T-cell (primary cell): Measurements from ENCODE around the gene ALDH4A1. TPM values are rescaled to one million over a fixed set of nuclear protein-coding genes. Genes with fewer than 3 reads are reported as not detected.

Experiments
- ATAC-seq, 4 experiments: fragments of 200-7000 bp in 3 of 4; fragments of 150-1000 bp in 1 of 4; cut with Tn5 transposase; replicated peaks in 1 of 4; 1 replicate in 3 of 4; 2 replicates in 1 of 4; pipeline ENCODE4 v1.10.0; 2021; ENCODE audit warnings: moderate library complexity in 3 of 4, mild to moderate bottlenecking in 2 of 4, moderate number of reproducible peaks in 1 of 4
- CTCF ChIA-PET, 2 donors: fragments of 300-600 bp; sonication (Branson Sonifier 250); formaldehyde crosslinking; loops; one replicate each; lab custom pipeline; 2022; ENCODE audit warnings: antibody characterized with exemption in 2 of 2; lab: Charles Lee
- POLR2A ChIA-PET, 2 donors: fragments of 300-600 bp; sonication (Branson Sonifier 250); formaldehyde crosslinking; loops; one replicate each; lab custom pipeline; 2022; ENCODE audit warnings: antibody characterized with exemption in 2 of 2; lab: Charles Lee
- DNase-seq, 35 experiments: peaks; one replicate each; pipeline versions ENCODE4 v3.0.0 to v3.0.0-alpha.2; 2013 to 2023
- H3K27ac ChIP-seq: one replicate; pipeline ENCODE4 v1.5.1; 2013; ENCODE audit warnings: low read length
- H3K27me3 ChIP-seq, 2 experiments: replicated peaks in 1 of 2; 1 replicate in 1 of 2; 2 replicates in 1 of 2; pipeline versions ENCODE4 v1.6.1 to v1.7.0; 2013; ENCODE audit warnings: low read length in 1 of 2, mixed read lengths in 1 of 2; ENCODE audit not compliant: control insufficient read depth in 2 of 2, insufficient read depth in 2 of 2; ENCODE audit errors: extremely low read depth in 1 of 2
- H3K36me3 ChIP-seq, 2 donors: 1 replicate in 1 of 2; 2 replicates in 1 of 2; pipeline versions ENCODE4 v1.6.1 to v1.7.0; 2013; ENCODE audit warnings: low read length in 1 of 2; ENCODE audit not compliant: control insufficient read depth in 2 of 2, insufficient read depth in 1 of 2; ENCODE audit errors: extremely low read depth in 1 of 2
- H3K4me1 ChIP-seq, 2 experiments: 1 replicate in 1 of 2; 2 replicates in 1 of 2; pipeline versions ENCODE4 v1.6.1 to v1.7.0; 2013; ENCODE audit warnings: low read length in 2 of 2, mixed read lengths in 1 of 2; ENCODE audit not compliant: insufficient read depth in 2 of 2, control insufficient read depth in 1 of 2; ENCODE audit errors: extremely low read depth in 1 of 2
- H3K4me3 ChIP-seq, 2 donors: 1 replicate in 1 of 2; 2 replicates in 1 of 2; pipeline versions ENCODE4 v1.5.1 to v1.7.0; 2013; ENCODE audit warnings: mild to moderate bottlenecking in 2 of 2, low read length in 1 of 2, moderate library complexity in 1 of 2; ENCODE audit not compliant: control insufficient read depth in 1 of 2; ENCODE audit errors: extremely low read depth in 1 of 2
- H3K9me3 ChIP-seq: 2 replicates; pipeline ENCODE4 v1.7.0; 2013
- H3K27ac Mint-ChIP-seq, 2 donors: one replicate each; pipeline ENCODE4 v1.8.0; 2020 to 2021; ENCODE audit warnings: mild to moderate bottlenecking in 2 of 2, mixed read lengths in 2 of 2
- H3K27me3 Mint-ChIP-seq, 2 donors: one replicate each; pipeline ENCODE4 v1.8.0; 2021 to 2022; ENCODE audit warnings: mixed read lengths in 2 of 2
- H3K36me3 Mint-ChIP-seq: one replicate; pipeline ENCODE4 v1.8.0; 2021; ENCODE audit warnings: mixed read lengths
- H3K4me1 Mint-ChIP-seq, 3 donors: one replicate each; pipeline ENCODE4 v1.8.0; 2020 to 2022; ENCODE audit warnings: mixed read lengths in 3 of 3, mild to moderate bottlenecking in 1 of 3
- H3K4me3 Mint-ChIP-seq, 3 donors: one replicate each; pipeline ENCODE4 v1.8.0; 2020 to 2022; ENCODE audit warnings: mild to moderate bottlenecking in 3 of 3, mixed read lengths in 3 of 3, moderate library complexity in 3 of 3
- H3K9me3 Mint-ChIP-seq, 3 donors: one replicate each; pipeline ENCODE4 v1.8.0; 2020 to 2022; ENCODE audit warnings: mixed read lengths in 3 of 3
- WGBS: methylation state at CpG from one replicate; pipeline ENCODE4 v1.1.5; 2013; ENCODE audit warnings: missing lambda C conversion rate; ENCODE audit not compliant: insufficient coverage; 5-methylcytosine and 5-hydroxymethylcytosine counted together
- total RNA-seq, 35 experiments: library from RNA in 6 of 35; stranded (reverse) in 6 of 35; fragments of 120-200 nt in 1 of 35; gene quantifications; one replicate each; pipeline versions ENCODE4 v1.2.1 to v1.2.4 and lab custom pipeline; 2013 to 2026

The ALDH4A1 gene
- total RNA-seq, 5 donors from 2014 or later (not counting 1 experiment from before 2014, with no cell fraction given), result 0.85 to 2.8 (median 2.2) TPM

GRCh38 chr1:18917071-18917799 is 14.9 kb upstream of the ALDH4A1 start:
- no peaks in the 10 kb centered on the region for H3K27me3 Mint-ChIP-seq
- POLR2A ChIA-PET, result interaction anchor here in 1 of 2 donors (0.5 kb wide), 1 partner anchor 15 kb away, joined by 3 read pairs; the partner anchor contains the start of gene ALDH4A1
- H3K27ac Mint-ChIP-seq, result no peak overlapping the region

GRCh38 chr1:18915341-18915740 is 13.0 kb upstream of the ALDH4A1 start:
- DNase-seq (no peak), ATAC-seq (no peak)
- Histone ChIP-seq H3K9me3 (no peaks in the 10 kb centered on the region), H3K27me3 (no peaks in the 10 kb centered on the region), H3K4me1 (peaks cover 0 to 9% of the 10 kb centered on the region in 2 experiments), H3K36me3 (peaks cover under 1 to 84% of the 10 kb centered on the region in 2 donors), H3K4me3 (no peak overlapping the region), H3K27ac (no peak overlapping the region)
- POLR2A ChIA-PET, result no interaction called here
- H3K36me3 Mint-ChIP-seq, result peaks cover 25% of the 10 kb centered on the region
- peak overlapping the region in 1 of 2 donors; percentile 55 for H3K27ac Mint-ChIP-seq
- 91% methylated on average over 7 of the region's 7 CpGs for WGBS
- H3K27me3 Mint-ChIP-seq, result no peaks in the 10 kb centered on the region
- H3K4me3 Mint-ChIP-seq, result no peak overlapping the region
- no peaks in the 10 kb centered on the region for H3K9me3 Mint-ChIP-seq
- CTCF ChIA-PET, result interaction anchor here (0.7 to 2.8 kb wide), 2 partner anchors 36 to 42 kb away, joined by 5 to 9 read pairs; no protein-coding TSS in a partner anchor
- H3K4me1 Mint-ChIP-seq, result peaks cover 12 to 20% (median 13%) of the 10 kb centered on the region in 3 donors

More at GRCh38 chr1:18917071-18917799, 14.9 kb upstream of the ALDH4A1 start:
- WGBS, result 94% methylated on average over 28 of the region's 30 CpGs
- Histone ChIP-seq H3K4me1 (peaks cover 0 to 21% of the 10 kb centered on the region in 2 experiments), H3K27me3 (no peaks in the 10 kb centered on the region), H3K36me3 (peaks cover 0 to 75% of the 10 kb centered on the region in 2 donors), H3K4me3 (no peak overlapping the region), H3K9me3 (no peaks in the 10 kb centered on the region), H3K27ac (no peak overlapping the region)
- H3K4me1 Mint-ChIP-seq, result peaks cover 12 to 29% (median 23%) of the 10 kb centered on the region in 3 donors
- no peaks in the 10 kb centered on the region for H3K9me3 Mint-ChIP-seq
- no peak for ATAC-seq
- no peak overlapping the region for H3K4me3 Mint-ChIP-seq
- peaks cover 16% of the 10 kb centered on the region for H3K36me3 Mint-ChIP-seq
- CTCF ChIA-PET, result no interaction called here
- DNase-seq, result no peak

GRCh38 chr1:18913065-18913835 is 10.9 kb upstream of the ALDH4A1 start:
- Histone ChIP-seq H3K36me3 (peaks cover 15 to 83% of the 10 kb centered on the region in 2 donors), H3K27me3 (no peaks in the 10 kb centered on the region), H3K9me3 (no peaks in the 10 kb centered on the region), H3K4me1 (peaks cover 0 to 9% of the 10 kb centered on the region in 2 experiments), H3K4me3 (no peak overlapping the region), H3K27ac (peak overlapping the region; percentile 4)
- ChIA-PET POLR2A (no interaction called here), CTCF (interaction anchor here (0.6 to 2.2 kb wide), 14 partner anchors 10 to 331 kb away, joined by 3 to 19 read pairs (median 4); partner anchors contain the start of genes ALDH4A1 (in 1 of the 2) and IFFO2 (in 1 of the 2))
- no peak overlapping the region for H3K4me3 Mint-ChIP-seq
- H3K4me1 Mint-ChIP-seq, result peaks cover 12 to 20% (median 13%) of the 10 kb centered on the region in 3 donors
- H3K9me3 Mint-ChIP-seq, result no peaks in the 10 kb centered on the region
- peak overlapping the region; percentile 67 to 73 for H3K27ac Mint-ChIP-seq
- DNase-seq, result peak; percentile 31 to 80 (median 63)
- WGBS, result 73% methylated on average over 9 of the region's 22 CpGs
- peak; percentile 73 to 89 (median 80) for ATAC-seq
- H3K36me3 Mint-ChIP-seq, result peaks cover 31% of the 10 kb centered on the region
- H3K27me3 Mint-ChIP-seq, result no peaks in the 10 kb centered on the region

DNA sequence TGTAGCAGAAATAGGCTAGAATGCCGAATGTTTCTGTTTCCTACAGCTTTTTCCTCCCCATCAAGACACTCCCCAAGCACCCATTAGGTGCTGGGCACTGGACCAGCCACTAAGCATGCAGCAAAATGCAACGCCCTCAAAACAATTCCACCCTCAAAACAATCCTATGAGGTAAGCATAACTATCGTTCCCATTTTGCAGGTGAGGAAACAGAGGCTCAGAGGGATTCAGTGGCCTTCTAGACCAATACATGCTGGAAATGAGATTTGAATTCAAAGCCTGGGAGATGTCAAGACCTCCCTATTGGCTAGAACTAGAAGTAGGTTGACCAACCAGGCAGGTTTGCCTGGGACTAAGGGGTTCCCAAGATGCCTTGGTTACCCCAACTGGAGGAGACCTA is 10.2 kb upstream of the ALDH4A1 start:
- WGBS, result 100% methylated on average over 1 of the region's 3 CpGs
- H3K4me1 Mint-ChIP-seq, result peaks cover 12 to 26% (median 15%) of the 10 kb centered on the region in 3 donors
- POLR2A ChIA-PET, result no interaction called here
- CTCF ChIA-PET, result interaction anchor here (0.5 to 2.2 kb wide), 17 partner anchors 10 to 222 kb away, joined by 3 to 19 read pairs (median 4); partner anchors contain the start of genes ALDH4A1 (in 1 of the 2) and IFFO2 (in 1 of the 2)
- H3K27me3 Mint-ChIP-seq, result no peaks in the 10 kb centered on the region
- no peaks in the 10 kb centered on the region for H3K9me3 Mint-ChIP-seq
- Histone ChIP-seq H3K4me1 (peaks cover 0 to 9% of the 10 kb centered on the region in 2 experiments), H3K36me3 (peaks cover 21 to 83% of the 10 kb centered on the region in 2 donors), H3K27ac (peak overlapping the region; percentile 4), H3K27me3 (no peaks in the 10 kb centered on the region), H3K4me3 (no peak overlapping the region), H3K9me3 (no peaks in the 10 kb centered on the region)
- peaks cover 35% of the 10 kb centered on the region for H3K36me3 Mint-ChIP-seq
- no peak overlapping the region for H3K4me3 Mint-ChIP-seq
- ATAC-seq (no peak), DNase-seq (no peak)
- peak overlapping the region in 1 of 2 donors; percentile 43 for H3K27ac Mint-ChIP-seq

DNA sequence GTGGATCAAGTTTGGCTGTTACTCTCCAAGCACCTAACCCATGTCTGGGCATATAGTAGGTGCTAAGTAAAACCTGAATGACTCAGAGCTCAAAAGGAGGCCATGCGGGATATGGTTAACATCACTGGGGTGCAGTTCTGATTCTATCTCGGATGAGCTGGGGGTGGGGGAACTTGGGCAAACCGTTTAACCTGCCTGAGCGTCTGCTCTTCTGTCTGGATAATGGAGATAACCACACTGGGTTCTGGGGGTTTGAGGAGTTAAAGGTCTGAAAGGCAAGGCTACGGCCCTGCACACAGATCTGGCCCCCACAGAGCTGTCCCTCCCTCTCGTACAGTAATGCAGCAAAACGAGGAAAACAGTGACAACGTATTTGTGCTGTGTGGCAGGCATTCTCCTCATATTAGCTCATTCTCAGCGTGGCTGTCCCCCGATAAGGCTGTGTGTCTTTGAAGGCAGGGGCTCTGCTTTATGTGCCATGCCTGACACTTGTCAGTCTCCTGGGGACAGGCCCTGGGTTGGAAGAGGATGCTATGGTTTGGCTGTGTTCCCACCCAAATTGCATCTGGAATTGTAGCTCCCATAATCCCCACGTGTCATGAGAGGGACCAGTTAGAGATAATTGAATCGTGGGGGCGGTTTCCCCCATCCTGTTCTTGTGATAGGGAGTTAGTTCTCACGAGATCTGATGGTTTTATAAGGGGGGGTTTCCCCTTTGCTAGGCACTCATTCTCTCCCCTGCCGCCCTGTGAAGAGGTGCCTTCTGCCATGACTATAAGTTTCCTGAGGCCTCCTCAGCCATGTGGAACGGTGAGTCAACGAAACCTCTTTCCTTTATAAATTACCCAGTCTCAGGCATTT is 6.8 kb upstream of the ALDH4A1 start:
- no peak for DNase-seq
- H3K27me3 Mint-ChIP-seq, result no peaks in the 10 kb centered on the region
- 80% methylated on average over 7 of the region's 17 CpGs for WGBS
- Histone ChIP-seq H3K27me3 (no peaks in the 10 kb centered on the region), H3K4me3 (no peak overlapping the region), H3K4me1 (peaks cover 0 to 14% of the 10 kb centered on the region in 2 experiments), H3K9me3 (no peaks in the 10 kb centered on the region), H3K27ac (no peak overlapping the region), H3K36me3 (peaks cover 22 to 75% of the 10 kb centered on the region in 2 donors)
- H3K4me1 Mint-ChIP-seq, result peaks cover 11 to 23% (median 19%) of the 10 kb centered on the region in 3 donors
- H3K4me3 Mint-ChIP-seq, result no peak overlapping the region
- ChIA-PET POLR2A (no interaction called here), CTCF (interaction anchor here (0.5 to 3.4 kb wide), 10 partner anchors 15 to 271 kb away, joined by 3 to 26 read pairs (median 3); no protein-coding TSS in a partner anchor)
- no peak for ATAC-seq
- H3K27ac Mint-ChIP-seq, result no peak overlapping the region
- H3K36me3 Mint-ChIP-seq, result peaks cover 31% of the 10 kb centered on the region
- H3K9me3 Mint-ChIP-seq, result no peaks in the 10 kb centered on the region
